GM23338 (cell line): ENCODE results near the gene CTNND2. TPM values are rescaled to one million over a fixed set of nuclear protein-coding genes. Genes with fewer than 3 reads are reported as not detected.

Experiments
- ATAC-seq: fragments of 200-7000 bp; cut with Tn5 transposase; 3 replicates; pipeline ENCODE4 v1.9.1; 2020
- DNase-seq: peaks from one replicate; pipeline ENCODE4 v3.0.0-alpha.2; 2015; ENCODE audit warnings: low spot score
- H2AFZ ChIP-seq: fragments of 200-600 bp; sonication (generic); 2 replicates; pipeline ENCODE4 v1.8.0; 2016; ENCODE audit warnings: antibody characterized with exemption, mild to moderate bottlenecking, moderate library complexity
- H3F3A ChIP-seq: fragments of 200-600 bp; sonication (generic); replicated peaks from 2 replicates; pipeline ENCODE4 v1.8.0; 2017; ENCODE audit warnings: antibody characterized with exemption, mixed run types, low read depth
- H3K27ac ChIP-seq: fragments of 200-600 bp; sonication (generic); 2 replicates; pipeline ENCODE4 v1.6.1; 2016; ENCODE audit warnings: low read depth
- H3K27me3 ChIP-seq: fragments of 200-600 bp; sonication (generic); 2 replicates; pipeline ENCODE4 v1.8.0; 2016; ENCODE audit warnings: mild to moderate bottlenecking, mixed run types, moderate library complexity; ENCODE audit not compliant: insufficient read depth
- H3K36me3 ChIP-seq: fragments of 200-600 bp; sonication (generic); 2 replicates; pipeline ENCODE4 v1.8.0; 2016; ENCODE audit warnings: mild to moderate bottlenecking; ENCODE audit not compliant: insufficient read depth
- H3K4me1 ChIP-seq: fragments of 200-600 bp; sonication (generic); 2 replicates; pipeline ENCODE4 v1.8.0; 2016; ENCODE audit warnings: mild to moderate bottlenecking, moderate library complexity; ENCODE audit not compliant: insufficient read depth
- H3K4me2 ChIP-seq: fragments of 200-600 bp; sonication (generic); 2 replicates; pipeline ENCODE4 v1.7.1; 2017; ENCODE audit warnings: mixed run types
- H3K4me3 ChIP-seq: fragments of 200-600 bp; sonication (generic); 2 replicates; pipeline ENCODE4 v1.6.1; 2016; ENCODE audit warnings: mixed run types
- H3K79me2 ChIP-seq: fragments of 200-600 bp; sonication (generic); replicated peaks from 2 replicates; pipeline ENCODE4 v1.8.0; 2017; ENCODE audit warnings: mild to moderate bottlenecking; ENCODE audit not compliant: insufficient read depth
- H3K9me2 ChIP-seq: fragments of 200-600 bp; sonication (generic); 2 replicates; pipeline ENCODE4 v1.8.0; 2017; ENCODE audit not compliant: insufficient read depth
- H4K20me1 ChIP-seq: fragments of 200-600 bp; sonication (generic); replicated peaks from 2 replicates; pipeline ENCODE4 v1.8.0; 2017; ENCODE audit warnings: mild to moderate bottlenecking; ENCODE audit not compliant: insufficient read depth
- H3K27ac Mint-ChIP-seq: 2 replicates; pipeline ENCODE4 v1.8.0; 2020; ENCODE audit warnings: inconsistent platforms, mild to moderate bottlenecking, moderate library complexity, mixed read lengths
- H3K27me3 Mint-ChIP-seq: 3 replicates; pipeline ENCODE4 v1.8.0; 2022; ENCODE audit warnings: low read depth, mild to moderate bottlenecking, moderate library complexity, mixed read lengths, inconsistent platforms; ENCODE audit not compliant: insufficient read depth, poor library complexity
- H3K36me3 Mint-ChIP-seq: 3 replicates; pipeline ENCODE4 v1.8.0; 2021; ENCODE audit warnings: low read depth, mild to moderate bottlenecking, inconsistent platforms, moderate library complexity, mixed read lengths
- H3K4me1 Mint-ChIP-seq: 3 replicates; pipeline ENCODE4 v1.8.0; 2020; ENCODE audit warnings: mild to moderate bottlenecking, inconsistent platforms, mixed read lengths
- H3K4me3 Mint-ChIP-seq: 3 replicates; pipeline ENCODE4 v1.8.0; 2021; ENCODE audit warnings: moderate library complexity, mild to moderate bottlenecking, inconsistent platforms, mixed read lengths
- H3K9me3 Mint-ChIP-seq: 3 replicates; pipeline ENCODE4 v1.8.0; 2020; ENCODE audit warnings: moderate library complexity, mild to moderate bottlenecking, inconsistent platforms, mixed read lengths
- CREB1 ChIP-seq: fragments of 250-450 bp; sonication (Bioruptor Pico); IDR thresholded peaks from 2 replicates; pipeline ENCODE4 v1.5.0; 2020; ENCODE audit warnings: low read depth, mild to moderate bottlenecking, moderate library complexity
- EZH2phosphoT487 ChIP-seq: fragments of 200-600 bp; sonication (generic); IDR thresholded peaks from one replicate; pipeline ENCODE4 v1.8.1; 2018; ENCODE audit warnings: antibody characterized with exemption; ENCODE audit not compliant: unreplicated experiment
- polyA plus RNA-seq: library from polyadenylated mRNA; unstranded; fragments of >200 nt; fragmentation: Nextera tagmentation; extraction: Ambion mirVana; gene quantifications from 2 replicates; pipeline ENCODE4 v1.2.1, GENCODE V29; 2016
- total RNA-seq: library from RNA; depleted of rRNA; stranded (reverse); fragments of >200 nt; shearing (Covaris generic); gene quantifications from 2 replicates; pipeline ENCODE4 v1.2.3, GENCODE V29; 2014
- TF ChIP-seq, protein P1 (sequence below), 2 experiments: fragments of 200-600 bp in 1 of 2; sonication (generic) in 1 of 2; conservative IDR thresholded peaks; 2 replicates each; pipeline versions ENCODE4 v1.5.1 to v1.6.1; 2016 to 2017; ENCODE audit warnings: antibody characterized with exemption in 2 of 2, low read depth in 2 of 2, mild to moderate bottlenecking in 2 of 2, moderate library complexity in 1 of 2
- TF ChIP-seq, protein P2 (sequence below): fragments of 250-450 bp; sonication (Bioruptor Pico); IDR thresholded peaks from 2 replicates; pipeline ENCODE4 v1.5.0; 2020; ENCODE audit warnings: mild to moderate bottlenecking, moderate library complexity
- TF ChIP-seq, protein P3 (sequence below): IDR thresholded peaks from one replicate; pipeline ENCODE4 v1.6.1; 2018; ENCODE audit warnings: antibody characterized with exemption; ENCODE audit not compliant: unreplicated experiment
- TF ChIP-seq, protein P4 (sequence below): IDR thresholded peaks from 2 replicates; pipeline ENCODE4 v1.6.1; 2016; ENCODE audit warnings: antibody characterized with exemption

CTNND2 gene
- total and polyA plus RNA-seq, 2 experiments from 2014 or later = 5.1 to 7.0 TPM

DNA sequence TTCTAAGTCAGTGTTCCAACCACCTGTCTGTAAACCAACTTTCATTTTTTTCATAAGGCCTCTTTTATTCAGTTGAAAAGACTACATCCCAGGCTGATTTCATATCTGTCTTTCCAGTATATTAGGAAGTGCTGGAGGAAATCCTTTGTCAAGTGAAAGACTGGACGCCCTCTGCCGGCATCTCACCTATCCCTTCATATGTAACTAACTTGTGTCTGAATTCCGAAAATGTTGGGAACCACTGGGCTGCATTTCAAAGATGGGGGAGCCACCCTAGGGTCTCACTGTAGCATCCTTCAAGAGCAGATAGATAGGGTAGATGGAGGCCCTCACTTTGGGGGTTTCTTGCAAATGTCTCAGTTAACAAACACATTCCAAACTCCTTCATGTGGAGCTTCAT, 569.8 kb downstream of the CTNND2 start:
- Histone ChIP-seq H3K9me2 (peaks cover 3% of the 10 kb centered on the region; the same call in 1 of the 2 replicates), H4K20me1 (no peaks in the 10 kb centered on the region), H2AFZ (no peak overlapping the region), H3K27ac (no peak overlapping the region), H3K4me2 (no peak overlapping the region), H3K36me3 (no peaks in the 10 kb centered on the region), H3K79me2 (no peaks in the 10 kb centered on the region), H3K27me3 (no peaks in the 10 kb centered on the region), H3K4me3 (no peak overlapping the region), H3K4me1 (no peaks in the 10 kb centered on the region), H3F3A (no peaks in the 10 kb centered on the region)
- TF ChIP-seq, protein P1, sequence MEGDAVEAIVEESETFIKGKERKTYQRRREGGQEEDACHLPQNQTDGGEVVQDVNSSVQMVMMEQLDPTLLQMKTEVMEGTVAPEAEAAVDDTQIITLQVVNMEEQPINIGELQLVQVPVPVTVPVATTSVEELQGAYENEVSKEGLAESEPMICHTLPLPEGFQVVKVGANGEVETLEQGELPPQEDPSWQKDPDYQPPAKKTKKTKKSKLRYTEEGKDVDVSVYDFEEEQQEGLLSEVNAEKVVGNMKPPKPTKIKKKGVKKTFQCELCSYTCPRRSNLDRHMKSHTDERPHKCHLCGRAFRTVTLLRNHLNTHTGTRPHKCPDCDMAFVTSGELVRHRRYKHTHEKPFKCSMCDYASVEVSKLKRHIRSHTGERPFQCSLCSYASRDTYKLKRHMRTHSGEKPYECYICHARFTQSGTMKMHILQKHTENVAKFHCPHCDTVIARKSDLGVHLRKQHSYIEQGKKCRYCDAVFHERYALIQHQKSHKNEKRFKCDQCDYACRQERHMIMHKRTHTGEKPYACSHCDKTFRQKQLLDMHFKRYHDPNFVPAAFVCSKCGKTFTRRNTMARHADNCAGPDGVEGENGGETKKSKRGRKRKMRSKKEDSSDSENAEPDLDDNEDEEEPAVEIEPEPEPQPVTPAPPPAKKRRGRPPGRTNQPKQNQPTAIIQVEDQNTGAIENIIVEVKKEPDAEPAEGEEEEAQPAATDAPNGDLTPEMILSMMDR (conservative IDR thresholded peaks at IDR 0.05; ENCODE audit: low read depth in 2 of 2) = peak in 1 of 2 experiments; percentile 16; a peak in 1 of 4 replicates
- TF ChIP-seq CREB1 (CRISPR knock-in tag) = no peak
- no peaks in the 10 kb centered on the region for H3K36me3 Mint-ChIP-seq
- ATAC-seq (no peak), DNase-seq (no peak)
- no peak overlapping the region for H3K4me3 Mint-ChIP-seq
- no peaks in the 10 kb centered on the region for H3K27me3 Mint-ChIP-seq
- peaks cover 2% of the 10 kb centered on the region; the same call in 1 of the 3 replicates for H3K9me3 Mint-ChIP-seq
- peaks cover 7% of the 10 kb centered on the region; the same call in 2 of the 3 replicates for H3K4me1 Mint-ChIP-seq
- H3K27ac Mint-ChIP-seq = no peak overlapping the region

DNA sequence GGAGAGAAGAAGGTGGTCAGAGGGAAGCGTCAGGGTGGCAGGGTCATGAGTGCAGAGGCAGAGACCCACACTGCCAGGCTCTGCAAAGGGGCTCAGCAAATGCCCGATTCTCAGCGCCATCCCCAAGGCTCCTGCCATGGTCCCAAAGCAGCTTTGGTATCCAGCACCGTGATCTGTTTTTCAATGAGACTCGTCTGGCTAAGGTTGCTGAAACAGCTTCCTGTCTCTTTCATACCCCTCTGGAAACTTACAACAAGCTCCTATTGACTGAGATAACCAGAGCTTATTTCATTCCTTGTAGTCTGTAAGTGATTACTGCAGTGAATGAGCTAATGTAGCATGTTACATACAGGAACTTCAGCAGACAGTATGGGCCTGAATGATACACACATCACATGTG, 574.6 kb downstream of the CTNND2 start:
- no peak for DNase-seq
- Histone ChIP-seq H3K4me2 (no peak overlapping the region), H2AFZ (no peak overlapping the region), H3K79me2 (no peaks in the 10 kb centered on the region), H3K27ac (no peak overlapping the region), H3K4me1 (no peaks in the 10 kb centered on the region), H3K36me3 (no peaks in the 10 kb centered on the region), H3K9me2 (no peaks in the 10 kb centered on the region), H3F3A (no peaks in the 10 kb centered on the region), H4K20me1 (no peaks in the 10 kb centered on the region), H3K27me3 (no peaks in the 10 kb centered on the region), H3K4me3 (no peak overlapping the region)
- no peak overlapping the region for H3K4me3 Mint-ChIP-seq
- TF ChIP-seq, protein P2, sequence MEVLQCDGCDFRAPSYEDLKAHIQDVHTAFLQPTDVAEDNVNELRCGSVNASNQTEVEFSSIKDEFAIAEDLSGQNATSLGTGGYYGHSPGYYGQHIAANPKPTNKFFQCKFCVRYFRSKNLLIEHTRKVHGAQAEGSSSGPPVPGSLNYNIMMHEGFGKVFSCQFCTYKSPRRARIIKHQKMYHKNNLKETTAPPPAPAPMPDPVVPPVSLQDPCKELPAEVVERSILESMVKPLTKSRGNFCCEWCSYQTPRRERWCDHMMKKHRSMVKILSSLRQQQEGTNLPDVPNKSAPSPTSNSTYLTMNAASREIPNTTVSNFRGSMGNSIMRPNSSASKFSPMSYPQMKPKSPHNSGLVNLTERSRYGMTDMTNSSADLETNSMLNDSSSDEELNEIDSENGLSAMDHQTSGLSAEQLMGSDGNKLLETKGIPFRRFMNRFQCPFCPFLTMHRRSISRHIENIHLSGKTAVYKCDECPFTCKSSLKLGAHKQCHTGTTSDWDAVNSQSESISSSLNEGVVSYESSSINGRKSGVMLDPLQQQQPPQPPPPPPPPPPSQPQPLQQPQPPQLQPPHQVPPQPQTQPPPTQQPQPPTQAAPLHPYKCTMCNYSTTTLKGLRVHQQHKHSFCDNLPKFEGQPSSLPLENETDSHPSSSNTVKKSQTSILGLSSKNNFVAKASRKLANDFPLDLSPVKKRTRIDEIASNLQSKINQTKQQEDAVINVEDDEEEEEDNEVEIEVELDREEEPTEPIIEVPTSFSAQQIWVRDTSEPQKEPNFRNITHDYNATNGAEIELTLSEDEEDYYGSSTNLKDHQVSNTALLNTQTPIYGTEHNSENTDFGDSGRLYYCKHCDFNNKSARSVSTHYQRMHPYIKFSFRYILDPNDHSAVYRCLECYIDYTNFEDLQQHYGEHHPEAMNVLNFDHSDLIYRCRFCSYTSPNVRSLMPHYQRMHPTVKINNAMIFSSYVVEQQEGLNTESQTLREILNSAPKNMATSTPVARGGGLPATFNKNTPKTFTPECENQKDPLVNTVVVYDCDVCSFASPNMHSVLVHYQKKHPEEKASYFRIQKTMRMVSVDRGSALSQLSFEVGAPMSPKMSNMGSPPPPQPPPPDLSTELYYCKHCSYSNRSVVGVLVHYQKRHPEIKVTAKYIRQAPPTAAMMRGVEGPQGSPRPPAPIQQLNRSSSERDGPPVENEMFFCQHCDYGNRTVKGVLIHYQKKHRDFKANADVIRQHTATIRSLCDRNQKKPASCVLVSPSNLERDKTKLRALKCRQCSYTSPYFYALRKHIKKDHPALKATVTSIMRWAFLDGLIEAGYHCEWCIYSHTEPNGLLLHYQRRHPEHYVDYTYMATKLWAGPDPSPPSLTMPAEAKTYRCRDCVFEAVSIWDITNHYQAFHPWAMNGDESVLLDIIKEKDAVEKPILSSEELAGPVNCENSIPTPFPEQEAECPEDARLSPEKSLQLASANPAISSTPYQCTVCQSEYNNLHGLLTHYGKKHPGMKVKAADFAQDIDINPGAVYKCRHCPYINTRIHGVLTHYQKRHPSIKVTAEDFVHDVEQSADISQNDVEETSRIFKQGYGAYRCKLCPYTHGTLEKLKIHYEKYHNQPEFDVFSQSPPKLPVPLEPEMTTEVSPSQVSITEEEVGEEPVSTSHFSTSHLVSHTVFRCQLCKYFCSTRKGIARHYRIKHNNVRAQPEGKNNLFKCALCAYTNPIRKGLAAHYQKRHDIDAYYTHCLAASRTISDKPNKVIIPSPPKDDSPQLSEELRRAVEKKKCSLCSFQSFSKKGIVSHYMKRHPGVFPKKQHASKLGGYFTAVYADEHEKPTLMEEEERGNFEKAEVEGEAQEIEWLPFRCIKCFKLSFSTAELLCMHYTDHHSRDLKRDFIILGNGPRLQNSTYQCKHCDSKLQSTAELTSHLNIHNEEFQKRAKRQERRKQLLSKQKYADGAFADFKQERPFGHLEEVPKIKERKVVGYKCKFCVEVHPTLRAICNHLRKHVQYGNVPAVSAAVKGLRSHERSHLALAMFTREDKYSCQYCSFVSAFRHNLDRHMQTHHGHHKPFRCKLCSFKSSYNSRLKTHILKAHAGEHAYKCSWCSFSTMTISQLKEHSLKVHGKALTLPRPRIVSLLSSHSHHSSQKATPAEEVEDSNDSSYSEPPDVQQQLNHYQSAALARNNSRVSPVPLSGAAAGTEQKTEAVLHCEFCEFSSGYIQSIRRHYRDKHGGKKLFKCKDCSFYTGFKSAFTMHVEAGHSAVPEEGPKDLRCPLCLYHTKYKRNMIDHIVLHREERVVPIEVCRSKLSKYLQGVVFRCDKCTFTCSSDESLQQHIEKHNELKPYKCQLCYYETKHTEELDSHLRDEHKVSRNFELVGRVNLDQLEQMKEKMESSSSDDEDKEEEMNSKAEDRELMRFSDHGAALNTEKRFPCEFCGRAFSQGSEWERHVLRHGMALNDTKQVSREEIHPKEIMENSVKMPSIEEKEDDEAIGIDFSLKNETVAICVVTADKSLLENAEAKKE (CRISPR knock-in tag) = no peak
- TF ChIP-seq, protein P3, sequence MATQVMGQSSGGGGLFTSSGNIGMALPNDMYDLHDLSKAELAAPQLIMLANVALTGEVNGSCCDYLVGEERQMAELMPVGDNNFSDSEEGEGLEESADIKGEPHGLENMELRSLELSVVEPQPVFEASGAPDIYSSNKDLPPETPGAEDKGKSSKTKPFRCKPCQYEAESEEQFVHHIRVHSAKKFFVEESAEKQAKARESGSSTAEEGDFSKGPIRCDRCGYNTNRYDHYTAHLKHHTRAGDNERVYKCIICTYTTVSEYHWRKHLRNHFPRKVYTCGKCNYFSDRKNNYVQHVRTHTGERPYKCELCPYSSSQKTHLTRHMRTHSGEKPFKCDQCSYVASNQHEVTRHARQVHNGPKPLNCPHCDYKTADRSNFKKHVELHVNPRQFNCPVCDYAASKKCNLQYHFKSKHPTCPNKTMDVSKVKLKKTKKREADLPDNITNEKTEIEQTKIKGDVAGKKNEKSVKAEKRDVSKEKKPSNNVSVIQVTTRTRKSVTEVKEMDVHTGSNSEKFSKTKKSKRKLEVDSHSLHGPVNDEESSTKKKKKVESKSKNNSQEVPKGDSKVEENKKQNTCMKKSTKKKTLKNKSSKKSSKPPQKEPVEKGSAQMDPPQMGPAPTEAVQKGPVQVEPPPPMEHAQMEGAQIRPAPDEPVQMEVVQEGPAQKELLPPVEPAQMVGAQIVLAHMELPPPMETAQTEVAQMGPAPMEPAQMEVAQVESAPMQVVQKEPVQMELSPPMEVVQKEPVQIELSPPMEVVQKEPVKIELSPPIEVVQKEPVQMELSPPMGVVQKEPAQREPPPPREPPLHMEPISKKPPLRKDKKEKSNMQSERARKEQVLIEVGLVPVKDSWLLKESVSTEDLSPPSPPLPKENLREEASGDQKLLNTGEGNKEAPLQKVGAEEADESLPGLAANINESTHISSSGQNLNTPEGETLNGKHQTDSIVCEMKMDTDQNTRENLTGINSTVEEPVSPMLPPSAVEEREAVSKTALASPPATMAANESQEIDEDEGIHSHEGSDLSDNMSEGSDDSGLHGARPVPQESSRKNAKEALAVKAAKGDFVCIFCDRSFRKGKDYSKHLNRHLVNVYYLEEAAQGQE = no peak
- TF ChIP-seq, protein P4, sequence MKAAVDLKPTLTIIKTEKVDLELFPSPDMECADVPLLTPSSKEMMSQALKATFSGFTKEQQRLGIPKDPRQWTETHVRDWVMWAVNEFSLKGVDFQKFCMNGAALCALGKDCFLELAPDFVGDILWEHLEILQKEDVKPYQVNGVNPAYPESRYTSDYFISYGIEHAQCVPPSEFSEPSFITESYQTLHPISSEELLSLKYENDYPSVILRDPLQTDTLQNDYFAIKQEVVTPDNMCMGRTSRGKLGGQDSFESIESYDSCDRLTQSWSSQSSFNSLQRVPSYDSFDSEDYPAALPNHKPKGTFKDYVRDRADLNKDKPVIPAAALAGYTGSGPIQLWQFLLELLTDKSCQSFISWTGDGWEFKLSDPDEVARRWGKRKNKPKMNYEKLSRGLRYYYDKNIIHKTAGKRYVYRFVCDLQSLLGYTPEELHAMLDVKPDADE = no peak
- no peak for TF ChIP-seq EZH2phosphoT487
- H3K27me3 Mint-ChIP-seq = peaks cover 3% of the 10 kb centered on the region
- no peaks in the 10 kb centered on the region for H3K9me3 Mint-ChIP-seq
- H3K27ac Mint-ChIP-seq = no peak overlapping the region
- no peak for ATAC-seq
- H3K4me1 Mint-ChIP-seq = peaks cover 4% of the 10 kb centered on the region; the same call in 2 of the 3 replicates
- no peaks in the 10 kb centered on the region for H3K36me3 Mint-ChIP-seq
